Stimulated activated CD4-positive, alpha-beta T cell treated with anti-CD3 and anti-CD28 coated beads, Interleukin-1b, Interleukin-23, amount 100 ng/mL, for 24 hours (primary cell): Measurements from ENCODE around the gene GPC5.
"Not testable (repeated sequence)": the region's sequence is repeated elsewhere in the genome, so short reads cannot be mapped to it uniquely, and the experiment has no call there.

Experiments
- DNase-seq, 4 experiments: peaks; one replicate each; pipeline ENCODE4 v3.0.0-alpha.2; 2020; ENCODE audit warnings: low read depth in 4 of 4, low spot score in 1 of 4

GPC5 gene

GRCh38 chr13:92251671-92252210 lies 853.3 kb downstream of the GPC5 start:
- DNase-seq: no peak

GRCh38 chr13:92255526-92255925 lies 857.1 kb downstream of the GPC5 start:
- no peak for DNase-seq

GRCh38 chr13:92256211-92256610 lies 857.8 kb downstream of the GPC5 start:
- DNase-seq: no peak

- no peak for DNase-seq
Observed at GRCh38 chr13:92259046-92259445, 860.6 kb downstream of the GPC5 start.

- DNase-seq: no peak
Observed at GRCh38 chr13:92259523-92259922, 861.1 kb downstream of the GPC5 start.

GRCh38 chr13:92260363-92260762 lies 861.9 kb downstream of the GPC5 start:
- DNase-seq: no peak

GRCh38 chr13:92262100-92262788 lies 863.8 kb downstream of the GPC5 start:
- no peak for DNase-seq

- no peak for DNase-seq
Observed at GRCh38 chr13:92265408-92265807, 867.0 kb downstream of the GPC5 start.

GRCh38 chr13:92270990-92271389 lies 872.6 kb downstream of the GPC5 start:
- DNase-seq: no peak

GRCh38 chr13:92272177-92272576 lies 873.8 kb downstream of the GPC5 start:
- no peak for DNase-seq

- not testable (repeated sequence) for DNase-seq
Observed at GRCh38 chr13:92280986-92281385, 882.6 kb downstream of the GPC5 start.

- DNase-seq: not testable (repeated sequence)
Observed at GRCh38 chr13:92290718-92291307, 892.4 kb downstream of the GPC5 start.

- not testable (repeated sequence) for DNase-seq
Observed at GRCh38 chr13:92294533-92294932, 896.1 kb downstream of the GPC5 start.

GRCh38 chr13:92296154-92296671 lies 897.8 kb downstream of the GPC5 start:
- DNase-seq: not testable (repeated sequence)

GRCh38 chr13:92297971-92298942 lies 899.8 kb downstream of the GPC5 start:
- no peak for DNase-seq

- DNase-seq: no peak
Observed at GRCh38 chr13:92300651-92301050, 902.2 kb downstream of the GPC5 start.

- DNase-seq: no peak
Observed at GRCh38 chr13:92303428-92303827, 905.0 kb downstream of the GPC5 start.

GRCh38 chr13:92307752-92308151 lies 909.3 kb downstream of the GPC5 start:
- no peak for DNase-seq

GRCh38 chr13:92312823-92313222 lies 914.4 kb downstream of the GPC5 start:
- DNase-seq: no peak

GRCh38 chr13:92313382-92313781 lies 915.0 kb downstream of the GPC5 start:
- no peak for DNase-seq

- no peak for DNase-seq
Observed at GRCh38 chr13:92315265-92315664, 916.8 kb downstream of the GPC5 start.
